GM23248 (cell line): ENCODE measurements around the gene CAPN13. TPM values are rescaled to one million over a fixed set of nuclear protein-coding genes. Genes with fewer than 3 reads are reported as not detected.

Experiments used
- DNase-seq: peaks from one replicate; pipeline ENCODE4 v3.0.0-alpha.2; 2015
- H2AFZ ChIP-seq: fragments of 200-600 bp; sonication (generic); 2 replicates; pipeline ENCODE4 v1.6.1; 2016; ENCODE audit warnings: antibody characterized with exemption
- H3F3A ChIP-seq: fragments of 200-600 bp; sonication (generic); 2 replicates; pipeline ENCODE4 v1.6.1; 2016; ENCODE audit warnings: mild to moderate bottlenecking, antibody characterized with exemption, mixed run types; ENCODE audit not compliant: insufficient read depth
- H3K27ac ChIP-seq: fragments of 200-600 bp; sonication (generic); 2 replicates; pipeline ENCODE4 v1.5.1; 2016; ENCODE audit warnings: mild to moderate bottlenecking
- H3K27me3 ChIP-seq: fragments of 200-600 bp; sonication (generic); replicated peaks from 2 replicates; pipeline ENCODE4 v1.6.1; 2016; ENCODE audit warnings: mild to moderate bottlenecking; ENCODE audit not compliant: insufficient read depth
- H3K36me3 ChIP-seq: fragments of 200-600 bp; sonication (generic); 2 replicates; pipeline ENCODE4 v1.6.1; 2016; ENCODE audit warnings: low read depth, mild to moderate bottlenecking
- H3K4me1 ChIP-seq: fragments of 200-600 bp; sonication (generic); 2 replicates; pipeline ENCODE4 v1.6.1; 2016; ENCODE audit warnings: mild to moderate bottlenecking; ENCODE audit not compliant: insufficient read depth
- H3K4me2 ChIP-seq: fragments of 200-600 bp; sonication (generic); one replicate; pipeline ENCODE4 v1.6.1; 2016; ENCODE audit warnings: mild to moderate bottlenecking; ENCODE audit not compliant: unreplicated experiment
- H3K4me3 ChIP-seq: fragments of 200-600 bp; sonication (generic); 2 replicates; pipeline ENCODE4 v1.5.1; 2016; ENCODE audit warnings: mild to moderate bottlenecking
- H3K79me2 ChIP-seq: fragments of 200-600 bp; sonication (generic); 2 replicates; pipeline ENCODE4 v1.6.1; 2016; ENCODE audit warnings: mild to moderate bottlenecking; ENCODE audit not compliant: insufficient read depth
- H3K9ac ChIP-seq: fragments of 200-600 bp; sonication (generic); 2 replicates; pipeline ENCODE4 v1.6.1; 2016; ENCODE audit warnings: mild to moderate bottlenecking
- H3K9me2 ChIP-seq: fragments of 200-600 bp; sonication (generic); 2 replicates; pipeline ENCODE4 v1.6.1; 2016; ENCODE audit warnings: mixed run types, mild to moderate bottlenecking, moderate library complexity; ENCODE audit not compliant: insufficient read depth
- H3K9me3 ChIP-seq: fragments of 200-600 bp; sonication (generic); one replicate; pipeline ENCODE4 v1.6.1; 2017; ENCODE audit warnings: low read depth
- H4K20me1 ChIP-seq: fragments of 200-600 bp; sonication (generic); 2 replicates; pipeline ENCODE4 v1.6.0; 2016; ENCODE audit not compliant: insufficient read depth
- EZH2 ChIP-seq: fragments of 200-600 bp; sonication (generic); IDR thresholded peaks from 2 replicates; pipeline ENCODE4 v1.6.1; 2018; ENCODE audit warnings: antibody characterized with exemption, mild to moderate bottlenecking; ENCODE audit not compliant: insufficient read depth, poor library complexity, severe bottlenecking
- EZH2phosphoT487 ChIP-seq: fragments of 200-600 bp; sonication (generic); IDR thresholded peaks from 2 replicates; pipeline ENCODE4 v1.6.1; 2018; ENCODE audit warnings: antibody characterized with exemption, moderate library complexity, mild to moderate bottlenecking, low read depth; ENCODE audit not compliant: insufficient read depth
- WGBS, 2 experiments: methylation state at CpG; one replicate each; pipeline ENCODE4 v1.1.6; 2015 to 2017; ENCODE audit warnings: low lambda C conversion rate in 2 of 2, low coverage in 1 of 2; ENCODE audit errors: missing lambda C conversion rate in 2 of 2; 5-methylcytosine and 5-hydroxymethylcytosine counted together
- in situ Hi-C: fragments of 300-500 bp; cut with MboI; formaldehyde crosslinking; loops from 2 replicates; pipeline ENCODE4 v1.15.0; 2020
- polyA plus RNA-seq: library from polyadenylated mRNA; unstranded; fragments of >200 nt; fragmentation: Nextera tagmentation; extraction: Ambion mirVana; gene quantifications from 2 replicates; pipeline ENCODE4 v1.2.1, GENCODE V29; 2016
- total RNA-seq: library from RNA; depleted of rRNA; stranded (reverse); fragments of >200 nt; shearing (Covaris generic); gene quantifications from 2 replicates; pipeline ENCODE4 v1.2.3, GENCODE V29; 2014

Gene CAPN13
- total and polyA plus RNA-seq, 2 experiments from 2014 or later = not detected

DNA sequence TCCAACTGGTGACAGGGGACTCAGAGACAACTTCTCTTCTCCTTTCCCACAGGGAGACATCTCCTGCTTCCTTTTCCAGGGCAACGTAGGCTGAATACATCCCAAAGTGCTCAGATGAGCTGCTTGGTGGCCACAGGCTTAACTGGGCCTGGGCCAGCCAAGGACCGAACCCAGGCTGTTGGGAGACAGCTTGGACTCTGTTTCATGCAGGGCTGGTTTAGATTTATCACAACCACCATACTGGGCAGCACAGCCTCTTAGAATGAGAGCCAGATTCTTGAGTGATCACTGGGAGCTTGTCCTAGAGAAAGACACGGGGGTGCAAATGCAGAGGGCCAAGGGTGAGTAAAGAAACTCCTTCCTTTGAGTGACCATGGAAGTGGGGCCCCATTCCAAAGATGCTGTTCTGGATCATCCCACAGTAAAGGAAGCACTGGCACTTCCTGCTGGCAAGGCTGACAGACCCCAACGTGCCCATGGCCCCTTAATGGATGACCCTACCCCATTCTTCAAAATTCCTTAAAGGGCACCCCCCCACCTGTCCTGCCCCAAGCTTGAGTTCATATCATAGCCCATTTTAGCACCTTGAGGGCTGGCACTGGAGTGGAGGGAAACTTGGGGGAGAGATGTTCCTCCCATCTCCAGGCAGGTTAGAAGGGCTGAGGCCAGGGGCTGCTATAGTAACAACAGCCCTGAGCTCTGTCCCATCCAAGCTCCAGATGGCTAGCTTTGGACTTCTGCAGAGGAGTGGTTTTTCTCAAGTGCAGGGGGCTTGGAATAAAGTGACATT is 84.1 kb downstream of the CAPN13 start:
- Histone ChIP-seq H2AFZ (no peak overlapping the region), H3K4me1 (no peaks in the 10 kb centered on the region), H3K79me2 (no peaks in the 10 kb centered on the region), H3K9me2 (no peaks in the 10 kb centered on the region), H3K9me3 (no peaks in the 10 kb centered on the region), H3K27me3 (peaks cover 32% of the 10 kb centered on the region), H3F3A (no peaks in the 10 kb centered on the region), H3K4me2 (no peak overlapping the region), H3K36me3 (no peaks in the 10 kb centered on the region), H3K27ac (no peak overlapping the region), H4K20me1 (no peaks in the 10 kb centered on the region), H3K4me3 (no peak overlapping the region), H3K9ac (no peak overlapping the region)
- 34 to 45% methylated on average over 4 of the region's 4 CpGs for WGBS, 2 experiments
- TF ChIP-seq EZH2phosphoT487 (no peak), EZH2 (no peak)
- DNase-seq = no peak
- in situ Hi-C loops = loop anchor here (10.0 kb wide), 1 partner anchor 442 kb away; no protein-coding TSS in a partner anchor

DNA sequence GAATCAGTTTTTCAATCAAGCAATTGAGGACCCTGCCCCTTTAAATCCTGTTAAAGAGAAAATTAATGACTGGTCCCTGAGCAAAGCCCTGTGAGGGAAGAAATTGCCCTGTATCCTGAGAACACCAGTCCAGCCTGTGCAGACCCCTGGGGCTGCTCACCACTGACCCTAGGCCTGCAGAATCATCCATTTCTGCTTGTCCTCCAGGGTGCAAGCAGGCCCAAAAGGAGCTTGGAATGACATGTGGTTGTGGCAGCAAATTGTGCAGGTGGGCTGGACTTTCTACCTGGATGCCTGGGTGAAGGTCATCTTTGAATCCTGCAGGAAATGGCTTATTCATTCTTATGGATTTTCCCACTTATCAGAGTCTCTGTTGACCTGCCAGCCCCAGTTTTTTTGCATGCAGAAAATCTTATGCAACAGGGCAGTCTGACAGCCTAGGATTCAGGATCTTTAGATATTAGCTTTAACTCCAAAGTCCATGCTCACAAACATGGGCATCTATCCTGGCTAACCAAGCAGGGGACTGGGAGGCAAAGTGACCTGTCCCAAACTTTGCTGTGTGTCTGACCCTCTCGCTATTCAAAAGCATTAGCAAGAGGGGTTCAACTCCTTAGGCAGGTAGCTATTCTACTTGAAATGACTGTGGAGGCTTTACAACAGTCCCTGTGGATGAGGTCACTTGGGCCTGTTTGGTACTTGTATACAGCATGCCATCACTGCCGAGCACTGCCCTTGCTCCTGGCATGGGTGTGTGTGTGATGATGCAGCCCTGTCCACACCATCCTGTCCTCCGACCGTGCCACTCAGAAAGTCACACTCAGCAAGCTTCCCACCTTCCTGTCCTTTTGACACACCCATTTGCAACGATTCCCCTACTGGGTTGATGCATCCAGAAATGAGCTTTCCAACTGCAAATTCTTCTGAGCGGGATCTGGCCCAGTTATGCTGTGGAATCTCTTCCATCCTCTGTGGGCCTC is 85.3 kb downstream of the CAPN13 start:
- H3K27me3 ChIP-seq = peaks cover 30% of the 10 kb centered on the region

DNA sequence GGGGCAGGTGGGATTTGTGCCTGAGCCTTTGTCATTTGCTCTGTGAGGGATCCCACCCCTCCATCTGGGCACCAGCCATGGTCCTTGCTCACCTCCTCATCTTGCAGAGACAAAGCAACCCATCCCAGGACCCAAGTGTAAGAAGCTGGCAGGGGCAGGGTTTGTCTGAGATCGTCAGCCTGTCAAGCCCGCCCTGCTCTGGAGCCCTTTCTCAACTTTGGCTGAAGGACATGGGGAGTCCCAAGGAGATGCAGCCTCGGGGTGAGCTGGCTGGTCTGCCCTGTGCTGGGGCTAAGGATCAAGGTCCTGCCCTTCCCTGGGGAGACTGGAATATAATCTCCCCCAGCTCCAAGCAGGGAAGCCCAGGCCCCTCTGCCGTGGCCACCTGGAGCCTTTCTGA is 86.0 kb downstream of the CAPN13 start:
- Histone ChIP-seq H3K9me2 (no peaks in the 10 kb centered on the region), H2AFZ (no peak overlapping the region), H3K27me3 (peaks cover 24% of the 10 kb centered on the region), H4K20me1 (no peaks in the 10 kb centered on the region), H3K4me1 (no peaks in the 10 kb centered on the region), H3K4me3 (no peak overlapping the region), H3K36me3 (no peaks in the 10 kb centered on the region), H3K27ac (no peak overlapping the region), H3K9ac (no peak overlapping the region), H3K9me3 (no peaks in the 10 kb centered on the region), H3F3A (no peaks in the 10 kb centered on the region), H3K79me2 (no peaks in the 10 kb centered on the region), H3K4me2 (no peak overlapping the region)
- no peak for TF ChIP-seq EZH2
- no peak for TF ChIP-seq EZH2phosphoT487
- in situ Hi-C loops = loop anchor here (10.0 kb wide), 1 partner anchor 444 kb away; no protein-coding TSS in a partner anchor
- no peak for DNase-seq
- 42 to 43% methylated on average over 4 of the region's 4 CpGs for WGBS, 2 experiments

More for the DNA sequence above, 85.3 kb downstream of the CAPN13 start:
- TF ChIP-seq EZH2phosphoT487 (no peak), EZH2 (no peak)
- H3K4me1 ChIP-seq = no peaks in the 10 kb centered on the region
- in situ Hi-C loops = loop anchor here (10.0 kb wide), 1 partner anchor 443 kb away; no protein-coding TSS in a partner anchor
- WGBS, 2 experiments = 50 to 51% methylated on average over 6 of the region's 6 CpGs
- no peaks in the 10 kb centered on the region for H3K36me3 ChIP-seq
- H3K4me3 ChIP-seq = no peak overlapping the region
- H3K79me2 ChIP-seq = no peaks in the 10 kb centered on the region
- no peak overlapping the region for H3K4me2 ChIP-seq
- H3F3A ChIP-seq = no peaks in the 10 kb centered on the region
- H3K9me2 ChIP-seq = no peaks in the 10 kb centered on the region
- no peak for DNase-seq
- H3K27ac ChIP-seq = no peak overlapping the region
- no peaks in the 10 kb centered on the region for H3K9me3 ChIP-seq
- no peak overlapping the region for H3K9ac ChIP-seq
- no peaks in the 10 kb centered on the region for H4K20me1 ChIP-seq
- no peak overlapping the region for H2AFZ ChIP-seq

DNA sequence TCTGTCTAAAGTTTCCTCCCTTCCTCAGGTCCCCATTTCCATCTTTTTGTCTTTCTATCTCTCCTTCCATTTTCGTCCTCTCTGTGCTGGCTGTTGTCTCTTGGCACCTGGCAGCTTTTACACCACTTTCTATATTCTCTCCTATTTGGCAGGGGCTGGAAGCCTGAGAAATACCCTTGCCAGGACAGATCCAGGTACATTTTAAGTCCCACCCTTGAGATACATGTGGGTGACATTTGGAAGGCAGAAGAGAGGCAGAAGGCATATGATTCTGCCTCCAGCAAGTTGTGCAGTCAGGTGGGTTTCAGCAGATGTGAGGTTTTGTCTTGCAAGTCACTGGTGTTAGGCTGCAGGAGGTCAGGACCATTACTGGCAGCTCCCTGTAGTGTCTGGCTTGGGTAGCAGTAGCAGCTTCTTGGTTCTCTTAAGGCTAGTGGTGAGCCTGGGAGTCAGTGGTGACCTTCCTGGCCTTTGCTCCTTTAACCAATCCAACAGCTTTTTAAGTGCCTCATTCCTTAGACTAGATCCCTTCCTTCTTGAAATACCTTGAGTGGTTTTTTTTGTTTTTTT is 90.1 kb downstream of the CAPN13 start:
- H3K4me1 ChIP-seq = no peaks in the 10 kb centered on the region
- no peak overlapping the region for H3K4me2 ChIP-seq
- no peaks in the 10 kb centered on the region; the same call in 1 of the 2 replicates for H3K27me3 ChIP-seq
- no peaks in the 10 kb centered on the region for H4K20me1 ChIP-seq
- no peak overlapping the region for H2AFZ ChIP-seq
- no peak overlapping the region for H3K4me3 ChIP-seq
- no peaks in the 10 kb centered on the region for H3K9me2 ChIP-seq
- H3K9me3 ChIP-seq = no peaks in the 10 kb centered on the region
- no peak for TF ChIP-seq EZH2
- TF ChIP-seq EZH2phosphoT487 = no peak
- H3K79me2 ChIP-seq = no peaks in the 10 kb centered on the region
- no peaks in the 10 kb centered on the region for H3K36me3 ChIP-seq
- no peak for DNase-seq
- H3K9ac ChIP-seq = no peak overlapping the region
- WGBS, 2 experiments = 25 to 26% methylated on average over 1 of the region's 1 CpG
- in situ Hi-C loops = loop anchor here (10.0 kb wide), 1 partner anchor 618 kb away; no protein-coding TSS in a partner anchor
- H3F3A ChIP-seq = no peaks in the 10 kb centered on the region
- no peak overlapping the region for H3K27ac ChIP-seq
